HG03135 (cell line): ENCODE measurements around the gene GOLGA3.
"Not testable (repeated sequence)": the region's sequence is repeated elsewhere in the genome, so short reads cannot be mapped to it uniquely, and the experiment has no call there.

Experiments
- ATAC-seq: cut with Tn5 transposase; IDR thresholded peaks from one replicate; pipeline ENCODE4 v1.9.1; 2021; ENCODE audit warnings: mild to moderate bottlenecking, moderate library complexity; ENCODE audit not compliant: unreplicated experiment

GOLGA3 gene

GRCh38 chr12:132759359-132759758, 69.3 kb downstream of the GOLGA3 start:
- ATAC-seq: no peak

DNA sequence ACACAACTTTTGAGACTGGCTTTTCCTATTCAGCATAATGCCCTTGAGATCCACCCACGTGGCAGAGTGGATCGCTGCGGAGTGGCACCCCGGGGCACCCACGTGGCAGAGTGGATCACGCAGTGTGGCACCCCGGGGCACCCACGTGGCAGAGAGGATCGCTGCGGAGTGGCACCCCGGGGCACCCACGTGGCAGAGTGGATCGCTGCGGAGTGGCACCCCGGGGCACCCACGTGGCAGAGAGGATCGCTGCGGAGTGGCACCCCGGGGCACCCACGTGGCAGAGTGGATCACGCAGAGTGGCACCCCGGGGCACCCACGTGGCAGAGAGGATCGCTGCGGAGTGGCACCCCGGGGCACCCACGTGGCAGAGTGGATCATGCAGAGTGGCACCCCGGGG, 69.8 kb downstream of the GOLGA3 start:
- not testable (repeated sequence) for ATAC-seq

GRCh38 chr12:132754160-132754932, 74.3 kb downstream of the GOLGA3 start:
- ATAC-seq: no peak

DNA sequence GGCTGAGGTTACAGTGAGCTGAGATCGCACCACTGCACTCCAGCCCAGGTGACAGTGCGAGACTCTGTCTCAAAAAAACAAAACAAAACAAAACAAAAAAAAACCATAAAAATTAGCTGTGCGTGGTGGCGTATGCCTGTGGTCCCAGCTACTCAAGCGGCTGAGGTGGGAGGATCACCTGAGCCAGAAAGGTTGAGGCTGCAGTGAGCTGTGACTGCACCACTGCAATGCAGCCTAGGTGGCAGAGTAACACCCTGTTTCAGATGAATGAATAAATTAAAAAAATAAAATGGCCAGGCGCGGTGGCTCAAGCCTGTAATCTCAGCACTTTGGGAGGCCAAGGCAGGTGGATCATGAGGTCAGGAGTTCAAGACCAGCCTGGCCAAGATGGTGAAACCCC, 75.0 kb downstream of the GOLGA3 start:
- ATAC-seq: not testable (repeated sequence)

DNA sequence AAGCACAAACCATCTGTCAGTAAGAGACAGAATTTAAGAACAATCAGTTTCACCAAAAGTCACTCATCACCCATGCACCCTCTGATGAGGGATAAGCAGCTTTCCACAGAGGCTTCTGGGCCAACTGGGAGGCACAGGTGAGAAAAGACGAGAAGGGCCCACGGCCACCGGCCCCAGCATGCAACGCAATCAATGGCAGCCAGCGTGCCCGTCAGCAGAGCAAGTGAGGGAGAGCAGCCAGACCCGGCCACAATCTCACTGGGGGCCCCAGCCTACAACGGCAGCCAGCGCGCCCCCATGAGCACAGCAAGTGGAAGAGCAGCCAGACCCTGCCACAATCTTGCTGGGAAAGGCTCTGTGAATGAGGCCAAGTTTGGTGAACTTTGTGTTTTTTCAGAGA, 80.3 kb downstream of the GOLGA3 start:
- ATAC-seq: no peak

- ATAC-seq: no peak
These were observed 80.8 kb downstream of the GOLGA3 start for GRCh38 chr12:132747896-132748295.

DNA sequence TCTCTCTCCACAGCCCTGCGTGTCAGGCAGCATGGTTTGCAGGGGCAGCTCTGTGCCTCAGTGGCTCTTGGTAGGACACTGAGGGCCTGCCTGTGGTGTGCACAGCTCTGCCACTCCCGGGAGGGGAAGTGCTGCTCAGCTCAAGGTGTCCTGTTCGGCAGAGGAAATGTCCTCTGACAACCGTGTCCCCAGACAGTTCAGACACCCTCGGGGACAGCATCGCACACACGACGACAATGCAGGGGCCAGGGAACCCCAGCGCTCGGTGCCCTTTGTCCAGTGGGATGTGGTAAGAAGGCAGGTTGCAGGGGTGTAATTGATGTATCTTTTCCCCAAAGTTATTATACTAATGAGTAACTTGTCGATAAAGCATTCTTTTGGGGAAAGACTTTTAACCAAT, 81.3 kb downstream of the GOLGA3 start:
- ATAC-seq: no peak

DNA sequence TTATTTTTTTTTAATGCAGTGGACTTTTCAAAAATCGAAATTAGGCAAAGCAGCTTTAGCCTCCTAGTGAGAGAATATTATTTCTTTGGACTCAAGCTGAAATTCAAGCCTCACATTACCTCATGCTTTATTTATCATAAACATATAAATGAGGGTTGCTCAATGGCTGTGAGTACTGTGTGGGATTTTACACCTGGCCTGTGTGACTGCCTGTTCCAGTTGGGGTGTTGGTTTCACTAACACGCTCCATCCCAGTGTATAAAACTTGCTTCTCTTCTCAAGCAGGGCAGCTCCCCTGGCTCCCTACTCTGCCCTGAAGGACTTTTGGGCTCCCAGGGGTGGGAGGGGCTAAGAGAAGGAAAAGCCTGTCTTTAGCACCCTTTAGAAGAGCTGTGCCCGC, 82.1 kb downstream of the GOLGA3 start:
- no peak for ATAC-seq

- ATAC-seq: no peak
These were observed 84.8 kb downstream of the GOLGA3 start for GRCh38 chr12:132743831-132744230.

- ATAC-seq: no peak
These were observed 87.0 kb downstream of the GOLGA3 start for GRCh38 chr12:132741620-132742019.

GRCh38 chr12:132740652-132741051, 88.0 kb downstream of the GOLGA3 start:
- no peak for ATAC-seq

- ATAC-seq: no peak
These were observed 88.4 kb downstream of the GOLGA3 start for GRCh38 chr12:132740313-132740646.

DNA sequence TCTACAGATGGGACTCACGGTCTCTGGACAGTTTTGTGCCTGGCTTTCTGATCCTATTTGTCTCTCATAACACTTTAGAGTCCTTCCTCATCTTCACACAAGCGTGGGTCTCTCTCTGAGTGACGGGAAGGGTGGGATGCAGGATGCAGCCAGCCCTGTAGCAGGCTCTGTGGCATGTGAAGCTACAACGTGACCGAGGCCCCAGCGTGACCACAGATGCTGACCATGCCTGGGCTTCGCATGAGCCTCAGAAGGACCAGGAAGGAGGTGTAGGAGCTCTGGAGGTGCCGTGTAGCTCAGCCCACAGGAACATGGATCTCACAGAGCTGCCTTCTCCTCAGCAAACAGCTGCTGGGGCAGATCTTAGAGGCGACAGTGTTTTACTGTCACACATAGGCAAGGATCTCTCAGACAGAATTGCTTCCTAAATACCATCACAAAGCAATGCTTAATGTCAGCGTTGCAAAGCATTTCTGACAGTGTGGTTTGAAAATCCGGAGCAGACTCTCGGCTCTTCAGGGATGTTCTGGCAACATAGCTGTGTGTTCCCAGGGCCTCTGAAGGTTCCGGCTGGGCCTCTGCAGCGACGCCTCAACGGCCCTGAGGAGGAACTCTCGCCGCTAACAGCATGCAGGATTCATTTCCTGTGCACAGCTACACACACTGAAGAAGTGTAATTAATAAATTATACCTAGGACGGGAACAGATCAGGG, 88.9 kb downstream of the GOLGA3 start:
- ATAC-seq: no peak

- no peak for ATAC-seq
These were observed 91.8 kb downstream of the GOLGA3 start for GRCh38 chr12:132736913-132737312.

- no peak for ATAC-seq
These were observed 92.3 kb downstream of the GOLGA3 start for GRCh38 chr12:132736378-132736777.

- ATAC-seq: no peak
These were observed 93.2 kb downstream of the GOLGA3 start for GRCh38 chr12:132735496-132735895.

- no peak for ATAC-seq
These were observed 94.5 kb downstream of the GOLGA3 start for GRCh38 chr12:132734206-132734605.

DNA sequence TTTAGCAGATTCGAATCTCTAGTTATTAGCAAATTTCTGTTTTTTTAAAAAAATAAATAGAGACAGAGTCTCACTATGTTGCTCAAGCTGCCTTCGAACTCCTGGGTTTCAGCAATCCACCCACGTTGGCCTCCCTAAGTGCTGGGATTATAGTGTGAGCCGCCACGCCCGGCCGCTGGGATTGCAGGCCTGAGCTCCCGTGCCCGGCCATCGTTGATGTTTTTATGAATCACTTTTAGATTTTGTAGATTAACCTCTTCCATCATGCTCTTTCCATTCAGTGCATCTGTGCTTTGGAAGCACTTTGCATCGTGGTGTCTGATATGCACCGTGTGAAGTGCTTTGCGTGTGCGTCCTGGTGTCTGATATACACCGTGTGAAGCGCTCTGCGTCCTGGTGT, 97.1 kb downstream of the GOLGA3 start:
- ATAC-seq: no peak

GRCh38 chr12:132730353-132730752, 98.3 kb downstream of the GOLGA3 start:
- ATAC-seq: no peak

- no peak for ATAC-seq
These were observed 98.9 kb downstream of the GOLGA3 start for GRCh38 chr12:132729541-132730320.

- ATAC-seq: no peak
These were observed 100.2 kb downstream of the GOLGA3 start for GRCh38 chr12:132728502-132728901.
